Measurements from ENCODE around the gene ZCCHC2.

ZCCHC2 gene

DNA sequence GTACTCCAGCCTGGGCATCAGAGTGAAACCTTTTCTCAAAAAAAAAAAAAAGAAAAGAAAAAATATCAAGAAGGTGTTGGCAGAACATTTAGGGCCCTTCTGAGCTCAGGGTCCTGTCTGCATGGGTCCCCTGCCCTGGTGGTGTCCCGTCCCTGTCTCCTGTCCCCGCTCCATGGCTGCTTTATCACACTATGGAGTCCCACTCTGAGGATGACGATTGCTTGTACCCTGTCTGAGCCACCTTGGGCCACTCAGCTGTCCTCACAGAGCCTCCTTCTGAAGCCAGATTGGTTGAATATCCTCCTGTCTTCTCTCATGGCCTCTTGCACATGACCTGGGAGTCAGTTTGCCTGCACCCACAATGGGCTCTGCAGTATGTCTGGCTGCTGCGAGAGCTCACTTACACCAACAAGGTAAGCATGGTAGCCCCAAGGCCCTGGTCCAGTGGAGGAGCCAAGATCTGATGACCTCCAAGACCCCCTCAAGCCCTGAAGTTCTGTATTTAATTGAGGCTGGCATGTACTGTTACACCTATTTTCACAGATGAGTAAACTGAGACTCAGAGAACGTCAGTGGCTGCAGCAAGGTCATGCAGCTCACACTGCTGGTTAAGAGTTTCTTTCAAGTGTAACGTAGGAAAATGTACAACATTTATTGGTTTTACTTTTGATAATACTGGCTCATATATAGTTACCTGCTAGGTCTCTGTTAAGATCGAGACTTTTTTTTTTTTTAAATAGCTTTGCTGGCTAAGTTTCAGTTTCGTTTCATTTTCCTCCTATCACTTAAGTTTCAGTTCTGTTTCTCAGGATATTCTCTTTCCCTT is 16.9 kb upstream of the ZCCHC2 start:
- TF ChIP-seq HDGF (IDR thresholded peaks at IDR 0.05; ENCODE audit: borderline replicate concordance), result no peak
- DNase-seq (ENCODE audit: extremely low spot score), result no peak
- ChIA-PET POLR2A (no interaction called here), CTCF (no interaction called here)

DNA sequence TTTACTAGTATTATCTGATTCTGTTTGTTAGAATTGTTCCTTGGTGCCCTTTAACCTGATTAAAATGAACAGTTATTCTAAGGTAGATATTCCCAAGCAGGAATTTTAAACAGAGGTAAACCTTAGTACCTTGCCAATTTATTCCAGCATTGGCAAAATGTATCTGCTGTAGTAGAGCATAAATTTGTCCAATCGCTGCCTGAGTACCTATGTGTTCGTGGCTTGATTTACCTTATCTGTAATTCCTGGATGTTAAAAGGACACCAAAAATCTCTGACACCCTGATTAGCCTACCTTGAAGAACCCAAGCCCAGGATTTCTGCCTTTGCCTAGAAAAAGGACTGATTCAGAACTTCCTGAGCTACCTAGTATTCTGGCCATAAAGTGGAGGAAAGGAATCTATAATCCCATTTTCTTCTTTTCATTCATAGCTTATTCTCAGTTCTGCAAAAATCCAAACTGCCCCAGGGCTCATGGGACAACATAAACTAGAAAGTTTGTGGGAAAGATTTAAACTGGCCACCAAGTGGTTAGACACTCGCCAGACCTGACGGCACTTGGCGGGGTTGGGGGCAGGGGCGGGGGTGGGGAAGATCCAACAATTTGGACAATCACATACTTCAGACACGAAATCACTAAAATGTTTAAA is 16.2 kb upstream of the ZCCHC2 start:
- ChIA-PET CTCF (no interaction called here), POLR2A (no interaction called here)
- no peak for DNase-seq (ENCODE audit: extremely low spot score)
- no peak for TF ChIP-seq CTBP1 (IDR thresholded peaks at IDR 0.05; ENCODE audit: borderline replicate concordance)
- TF ChIP-seq ELF4 (IDR thresholded peaks at IDR 0.05), result no peak
- TF ChIP-seq FOXK2 (IDR thresholded peaks at IDR 0.05), result no peak
- TF ChIP-seq HDGF (IDR thresholded peaks at IDR 0.05; ENCODE audit: borderline replicate concordance), result no peak
- no peak for TF ChIP-seq NFRKB (IDR thresholded peaks at IDR 0.05)
- no peak for TF ChIP-seq ZNF384 (IDR thresholded peaks at IDR 0.05)
- no peak for TF ChIP-seq ARNT (IDR thresholded peaks at IDR 0.05)
- TF ChIP-seq SP1 (IDR thresholded peaks at IDR 0.05), result no peak
- no peak for TF ChIP-seq FOXM1 (IDR thresholded peaks at IDR 0.05; ENCODE audit: borderline replicate concordance)
- no peak for TF ChIP-seq FOXA1 (IDR thresholded peaks at IDR 0.05)
- TF ChIP-seq TARDBP (IDR thresholded peaks at IDR 0.05), result no peak
- TF ChIP-seq SUZ12 (IDR thresholded peaks at IDR 0.05), result no peak
- TF ChIP-seq BHLHE40 (IDR thresholded peaks at IDR 0.05; ENCODE audit: borderline replicate concordance), result no peak
- TF ChIP-seq LEF1 (IDR thresholded peaks at IDR 0.05; ENCODE audit: borderline replicate concordance), result no peak
- no peak for TF ChIP-seq L3MBTL2 (conservative IDR thresholded peaks at IDR 0.05)
- TF ChIP-seq, protein P1, sequence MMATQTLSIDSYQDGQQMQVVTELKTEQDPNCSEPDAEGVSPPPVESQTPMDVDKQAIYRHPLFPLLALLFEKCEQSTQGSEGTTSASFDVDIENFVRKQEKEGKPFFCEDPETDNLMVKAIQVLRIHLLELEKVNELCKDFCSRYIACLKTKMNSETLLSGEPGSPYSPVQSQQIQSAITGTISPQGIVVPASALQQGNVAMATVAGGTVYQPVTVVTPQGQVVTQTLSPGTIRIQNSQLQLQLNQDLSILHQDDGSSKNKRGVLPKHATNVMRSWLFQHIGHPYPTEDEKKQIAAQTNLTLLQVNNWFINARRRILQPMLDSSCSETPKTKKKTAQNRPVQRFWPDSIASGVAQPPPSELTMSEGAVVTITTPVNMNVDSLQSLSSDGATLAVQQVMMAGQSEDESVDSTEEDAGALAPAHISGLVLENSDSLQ (IDR thresholded peaks at IDR 0.05), result no peak

DNA sequence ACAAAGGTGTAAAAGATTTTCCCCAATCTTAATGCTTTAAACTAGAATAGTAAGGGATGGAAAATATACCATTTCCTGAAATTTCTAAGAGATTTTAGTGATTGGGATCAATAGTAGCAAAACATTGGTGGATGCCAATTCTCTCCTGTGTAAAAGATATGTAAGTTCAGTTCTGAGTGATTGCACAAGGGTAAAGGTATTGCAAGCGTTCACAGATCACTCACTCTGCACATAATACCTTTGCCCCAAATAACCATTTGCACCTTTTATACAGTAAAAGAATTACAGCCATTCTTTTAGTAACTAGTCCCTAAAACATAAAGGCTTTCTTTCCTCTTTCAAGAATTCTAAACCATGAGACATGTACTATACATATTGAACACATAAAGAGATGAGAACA is 13.0 kb upstream of the ZCCHC2 start:
- TF ChIP-seq FOXA1 (IDR thresholded peaks at IDR 0.05) (no peak), BHLHE40 (IDR thresholded peaks at IDR 0.05; ENCODE audit: borderline replicate concordance) (no peak), FOXK2 (IDR thresholded peaks at IDR 0.05) (no peak), ZNF384 (IDR thresholded peaks at IDR 0.05) (no peak), HDGF (IDR thresholded peaks at IDR 0.05; ENCODE audit: borderline replicate concordance) (no peak), TARDBP (IDR thresholded peaks at IDR 0.05) (no peak), LEF1 (IDR thresholded peaks at IDR 0.05; ENCODE audit: borderline replicate concordance) (no peak), L3MBTL2 (conservative IDR thresholded peaks at IDR 0.05) (no peak), FOXM1 (IDR thresholded peaks at IDR 0.05; ENCODE audit: borderline replicate concordance) (no peak)
- TF ChIP-seq, protein P1 (IDR thresholded peaks at IDR 0.05), result no peak
- ChIA-PET POLR2A (no interaction called here), CTCF (no interaction called here)
- no peak for DNase-seq (ENCODE audit: extremely low spot score)

DNA sequence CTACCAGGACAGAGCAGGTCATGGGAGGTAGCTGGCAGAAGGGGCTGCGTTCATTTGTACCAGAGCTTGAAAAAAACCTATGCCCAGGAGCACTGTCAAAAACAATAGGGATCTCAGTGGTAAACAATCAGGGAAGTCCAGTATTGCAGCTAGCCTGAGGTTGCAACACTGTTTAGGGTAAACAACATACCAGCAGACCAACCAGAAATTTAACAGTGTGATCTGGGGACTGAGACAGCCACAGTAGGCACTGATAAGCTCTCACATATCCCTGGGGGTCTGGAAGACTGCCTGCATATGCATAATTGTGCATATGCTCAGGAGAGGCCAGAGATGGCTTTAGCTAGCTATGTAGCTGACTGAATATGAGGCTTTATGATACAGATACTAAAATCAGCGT is 12.0 kb upstream of the ZCCHC2 start:
- no peak for TF ChIP-seq L3MBTL2 (conservative IDR thresholded peaks at IDR 0.05)
- TF ChIP-seq NFRKB (IDR thresholded peaks at IDR 0.05), result no peak
- TF ChIP-seq FOXM1 (IDR thresholded peaks at IDR 0.05; ENCODE audit: borderline replicate concordance), result no peak
- no peak for TF ChIP-seq TARDBP (IDR thresholded peaks at IDR 0.05)
- TF ChIP-seq FOXA1 (IDR thresholded peaks at IDR 0.05), result no peak
- no peak for TF ChIP-seq FOXK2 (IDR thresholded peaks at IDR 0.05)
- TF ChIP-seq, protein P1 (IDR thresholded peaks at IDR 0.05), result no peak
- TF ChIP-seq BHLHE40 (IDR thresholded peaks at IDR 0.05; ENCODE audit: borderline replicate concordance), result no peak
- no peak for TF ChIP-seq HDGF (IDR thresholded peaks at IDR 0.05; ENCODE audit: borderline replicate concordance)
- DNase-seq (ENCODE audit: extremely low spot score), result no peak
- CTCF ChIA-PET, result no interaction called here
- POLR2A ChIA-PET, result no interaction called here

DNA sequence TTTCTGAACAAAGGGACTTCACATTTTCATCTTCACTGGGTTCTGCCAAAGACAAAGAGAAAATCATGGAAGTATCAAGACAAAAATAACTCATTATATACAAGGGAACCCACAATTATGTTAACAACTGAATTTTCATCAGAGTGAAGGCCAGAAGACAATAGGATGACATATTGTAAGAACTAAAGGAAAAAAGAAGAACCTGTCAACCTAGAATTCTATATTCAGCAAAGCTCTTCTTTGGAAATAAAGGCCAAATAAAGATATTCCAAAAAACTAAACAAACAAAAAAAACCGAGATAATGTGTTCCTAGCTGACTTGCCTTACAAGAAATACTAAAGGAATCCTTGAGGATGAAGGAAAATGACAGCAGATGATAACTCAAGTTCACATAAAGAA is 10.3 kb upstream of the ZCCHC2 start:
- ChIA-PET POLR2A (no interaction called here), CTCF (no interaction called here)
- DNase-seq (ENCODE audit: extremely low spot score), result no peak
- TF ChIP-seq L3MBTL2 (conservative IDR thresholded peaks at IDR 0.05), result no peak
- no peak for TF ChIP-seq FOXM1 (IDR thresholded peaks at IDR 0.05; ENCODE audit: borderline replicate concordance)
- TF ChIP-seq CTBP1 (IDR thresholded peaks at IDR 0.05; ENCODE audit: borderline replicate concordance), result no peak
- TF ChIP-seq FOXA1 (IDR thresholded peaks at IDR 0.05), result no peak
- TF ChIP-seq BHLHE40 (IDR thresholded peaks at IDR 0.05; ENCODE audit: borderline replicate concordance), result no peak
- no peak for TF ChIP-seq SUZ12 (IDR thresholded peaks at IDR 0.05)
- TF ChIP-seq FOXK2 (IDR thresholded peaks at IDR 0.05), result no peak
- no peak for TF ChIP-seq ARNT (IDR thresholded peaks at IDR 0.05)
- TF ChIP-seq TARDBP (IDR thresholded peaks at IDR 0.05), result no peak

DNA sequence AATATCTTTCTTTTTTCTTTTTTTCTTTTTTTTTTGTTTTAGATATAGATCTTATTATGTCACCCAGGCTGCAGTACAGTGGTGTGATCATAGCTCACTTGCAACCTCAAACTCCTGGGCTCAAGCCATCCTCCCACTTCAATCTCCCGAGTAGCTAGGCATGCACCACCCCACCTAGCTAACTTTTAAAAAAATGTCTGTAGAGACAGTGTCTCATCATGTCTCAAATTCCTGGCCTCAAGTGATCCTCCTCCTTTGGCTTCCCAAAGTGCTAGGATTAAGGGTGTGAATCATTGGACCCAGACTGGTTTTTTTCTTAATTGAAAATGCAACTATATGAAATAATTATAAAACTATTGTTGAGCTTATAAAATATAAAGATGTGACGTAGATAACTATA is 9.8 kb upstream of the ZCCHC2 start:
- TF ChIP-seq ARNT (IDR thresholded peaks at IDR 0.05) (no peak), SUZ12 (IDR thresholded peaks at IDR 0.05) (no peak), CTBP1 (IDR thresholded peaks at IDR 0.05; ENCODE audit: borderline replicate concordance) (no peak), FOXA1 (IDR thresholded peaks at IDR 0.05) (no peak), ZNF384 (IDR thresholded peaks at IDR 0.05) (no peak), BHLHE40 (IDR thresholded peaks at IDR 0.05; ENCODE audit: borderline replicate concordance) (no peak), SP1 (IDR thresholded peaks at IDR 0.05) (no peak), L3MBTL2 (conservative IDR thresholded peaks at IDR 0.05) (no peak), FOXK2 (IDR thresholded peaks at IDR 0.05) (no peak), NFRKB (IDR thresholded peaks at IDR 0.05) (no peak), TARDBP (IDR thresholded peaks at IDR 0.05) (no peak), HDGF (IDR thresholded peaks at IDR 0.05; ENCODE audit: borderline replicate concordance) (no peak)
- TF ChIP-seq, protein P1 (IDR thresholded peaks at IDR 0.05), result no peak
- ChIA-PET CTCF (no interaction called here), POLR2A (no interaction called here)
- DNase-seq (ENCODE audit: extremely low spot score), result no peak
